HG03139 (cell line): Measurements from ENCODE around the gene CTNND2.
"Not testable (repeated sequence)": the region's sequence is repeated elsewhere in the genome, so short reads cannot be mapped to it uniquely, and the experiment has no call there.

Experiments used
- ATAC-seq: cut with Tn5 transposase; IDR thresholded peaks from one replicate; pipeline ENCODE4 v1.9.1; 2021; ENCODE audit not compliant: unreplicated experiment

Gene CTNND2

GRCh38 chr5:11128021-11128420 lies 776.2 kb downstream of the CTNND2 start:
- ATAC-seq = no peak

GRCh38 chr5:11126844-11127243 lies 777.4 kb downstream of the CTNND2 start:
- no peak for ATAC-seq

GRCh38 chr5:11121885-11122284 lies 782.4 kb downstream of the CTNND2 start:
- no peak for ATAC-seq

GRCh38 chr5:11110128-11110527 lies 794.1 kb downstream of the CTNND2 start:
- ATAC-seq = no peak

GRCh38 chr5:11105696-11106095 lies 798.5 kb downstream of the CTNND2 start:
- ATAC-seq = no peak

GRCh38 chr5:11104651-11105112 lies 799.6 kb downstream of the CTNND2 start:
- no peak for ATAC-seq

GRCh38 chr5:11104210-11104609 lies 800.0 kb downstream of the CTNND2 start:
- no peak for ATAC-seq

- no peak for ATAC-seq
Measured at GRCh38 chr5:11084111-11084510, 820.1 kb downstream of the CTNND2 start.

GRCh38 chr5:11082404-11082945 lies 821.8 kb downstream of the CTNND2 start:
- no peak for ATAC-seq

- ATAC-seq = no peak
Measured at GRCh38 chr5:11076945-11077613, 827.2 kb downstream of the CTNND2 start.

- no peak for ATAC-seq
Measured at GRCh38 chr5:11075035-11075805, 829.0 kb downstream of the CTNND2 start.

GRCh38 chr5:11072568-11072967 lies 831.7 kb downstream of the CTNND2 start:
- no peak for ATAC-seq

- ATAC-seq = no peak
Measured at GRCh38 chr5:11072076-11072475, 832.2 kb downstream of the CTNND2 start.

GRCh38 chr5:11069041-11069440 lies 835.2 kb downstream of the CTNND2 start:
- ATAC-seq = no peak

- not testable (repeated sequence) for ATAC-seq
Measured at GRCh38 chr5:11065723-11066122, 838.5 kb downstream of the CTNND2 start.

GRCh38 chr5:11064763-11065450 lies 839.3 kb downstream of the CTNND2 start:
- ATAC-seq = no peak

GRCh38 chr5:11062397-11062796 lies 841.8 kb downstream of the CTNND2 start:
- no peak for ATAC-seq

- no peak for ATAC-seq
Measured at GRCh38 chr5:11056560-11056959, 847.7 kb downstream of the CTNND2 start.

- ATAC-seq = no peak
Measured at GRCh38 chr5:11054014-11054413, 850.2 kb downstream of the CTNND2 start.

GRCh38 chr5:11052871-11053270 lies 851.4 kb downstream of the CTNND2 start:
- ATAC-seq = no peak

- no peak for ATAC-seq
Measured at GRCh38 chr5:11050596-11051304, 853.5 kb downstream of the CTNND2 start.
